Inflammatory macrophage (primary cell): ENCODE results near the gene KCTD7.
"Not testable (repeated sequence)": the region's sequence is repeated elsewhere in the genome, so short reads cannot be mapped to it uniquely, and the experiment has no call there.

Source experiments
- DNase-seq, 2 donors: peaks; one replicate each; pipeline ENCODE4 v3.0.0-alpha.2; 2020 to 2022
- total RNA-seq, 18 experiments: gene quantifications; one replicate each; lab custom pipeline; 2026; ENCODE audit warnings: mixed read lengths in 6 of 18, inconsistent platforms in 2 of 18; lab: John Stamatoyannopoulos, UW

KCTD7 gene
- total RNA-seq = 6.3 to 53.8 (median 23.6) reads per million in 18 experiments

DNA sequence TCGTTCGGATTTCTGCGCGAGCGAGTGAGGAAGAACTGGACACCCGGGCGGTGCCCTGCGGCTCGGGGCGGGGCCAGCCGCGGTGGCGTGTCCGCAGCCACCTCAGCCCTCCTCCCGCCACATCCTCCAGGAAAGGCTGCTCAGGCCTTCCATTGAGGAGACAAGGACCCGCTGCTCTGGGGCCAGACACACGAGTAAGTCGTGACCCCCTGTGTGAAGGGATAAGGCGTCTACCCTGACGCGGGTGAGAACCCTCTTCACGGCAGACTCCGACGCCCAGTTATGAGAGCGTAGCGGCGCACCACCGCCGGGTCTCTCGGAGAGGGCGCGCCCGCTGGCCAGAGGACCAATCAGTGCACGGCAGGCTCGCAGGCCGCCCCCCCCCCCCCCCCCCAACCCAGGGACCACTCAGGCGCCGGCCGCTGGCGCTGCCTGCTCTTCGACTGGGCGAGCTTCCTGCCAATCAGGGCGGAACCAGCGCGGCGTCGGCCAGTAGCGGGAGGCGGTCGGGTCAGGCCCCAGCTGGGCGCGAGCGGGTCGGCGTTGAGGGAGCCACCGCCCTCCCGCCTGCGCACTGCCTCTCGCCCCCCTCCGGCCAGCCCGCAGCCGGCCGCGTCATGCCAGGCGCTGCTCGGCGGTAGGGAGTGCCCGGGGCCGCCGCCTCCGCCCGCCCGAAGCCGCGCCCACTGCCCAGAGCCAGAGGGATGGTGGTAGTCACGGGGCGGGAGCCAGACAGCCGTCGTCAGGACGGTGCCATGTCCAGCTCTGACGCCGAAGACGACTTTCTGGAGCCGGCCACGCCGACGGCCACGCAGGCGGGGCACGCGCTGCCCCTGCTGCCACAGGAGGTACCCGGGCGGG lies at the start of gene KCTD7:
KCTD7 (plus strand) TSS at position 521 of the 861 bp plus-strand sequence; CDS start at position 705, 184 bp downstream.
- DNase-seq = peak; percentile 98 to 99

GRCh38 chr7:66580380-66580779 lies 48.3 kb upstream of the KCTD7 start:
- DNase-seq = not testable (repeated sequence)

DNA sequence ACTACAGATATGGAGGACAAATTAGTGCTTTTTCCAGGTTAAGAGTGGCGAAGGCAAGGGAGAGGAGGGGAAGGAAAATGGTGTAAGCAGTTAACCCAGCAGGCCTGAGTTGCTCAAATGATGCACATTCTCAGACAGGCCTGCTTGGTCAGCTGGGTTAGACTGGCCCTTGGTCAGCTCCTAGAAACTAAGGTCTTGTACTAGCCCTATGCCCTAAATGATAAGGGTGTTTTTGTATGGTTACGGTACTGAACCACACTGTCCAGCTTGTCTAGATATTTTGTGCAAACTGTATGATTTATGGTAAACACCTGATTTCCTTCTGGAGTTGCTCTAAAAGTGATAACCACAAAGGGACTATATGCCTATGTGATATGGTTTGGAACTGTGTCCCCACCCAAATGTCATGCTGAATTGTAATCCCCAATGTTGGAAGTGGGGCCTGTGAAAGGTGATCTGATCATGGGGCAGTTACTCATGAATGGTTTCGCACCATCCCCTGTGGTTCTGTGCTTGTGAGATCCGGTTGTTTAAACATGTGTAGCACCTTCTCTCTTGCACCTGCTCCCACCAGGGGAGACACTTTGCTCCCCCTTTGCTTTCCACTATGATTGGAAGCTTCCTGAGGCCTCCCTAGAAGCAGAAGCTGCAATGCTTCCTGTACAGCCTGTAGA lies 45.7 kb upstream of the KCTD7 start:
- DNase-seq = not testable (repeated sequence)

- peak; percentile 82 to 91 for DNase-seq
These were observed 45.1 kb upstream of the KCTD7 start for GRCh38 chr7:66583490-66584110.

GRCh38 chr7:66586181-66586580 lies 42.5 kb upstream of the KCTD7 start:
- DNase-seq = no peak

DNA sequence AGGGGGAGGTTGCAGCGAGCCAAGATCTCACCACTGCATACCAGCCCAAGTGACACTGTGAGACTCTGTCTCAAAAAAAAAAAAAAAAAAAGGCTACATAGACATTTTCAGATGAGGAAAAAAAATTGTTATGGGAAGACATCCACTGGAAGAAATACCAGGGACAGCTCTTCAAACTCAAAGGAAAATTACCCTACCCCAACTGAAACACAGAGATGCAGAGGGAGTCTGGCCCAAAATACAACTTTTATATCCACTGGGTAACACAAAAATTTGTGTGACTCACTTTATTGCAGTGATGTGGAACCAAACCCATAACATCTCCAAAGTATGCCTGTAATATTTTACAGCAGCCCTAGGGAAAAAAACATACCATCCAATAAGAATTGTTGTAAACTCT lies 40.5 kb upstream of the KCTD7 start:
- DNase-seq = not testable (repeated sequence)

DNA sequence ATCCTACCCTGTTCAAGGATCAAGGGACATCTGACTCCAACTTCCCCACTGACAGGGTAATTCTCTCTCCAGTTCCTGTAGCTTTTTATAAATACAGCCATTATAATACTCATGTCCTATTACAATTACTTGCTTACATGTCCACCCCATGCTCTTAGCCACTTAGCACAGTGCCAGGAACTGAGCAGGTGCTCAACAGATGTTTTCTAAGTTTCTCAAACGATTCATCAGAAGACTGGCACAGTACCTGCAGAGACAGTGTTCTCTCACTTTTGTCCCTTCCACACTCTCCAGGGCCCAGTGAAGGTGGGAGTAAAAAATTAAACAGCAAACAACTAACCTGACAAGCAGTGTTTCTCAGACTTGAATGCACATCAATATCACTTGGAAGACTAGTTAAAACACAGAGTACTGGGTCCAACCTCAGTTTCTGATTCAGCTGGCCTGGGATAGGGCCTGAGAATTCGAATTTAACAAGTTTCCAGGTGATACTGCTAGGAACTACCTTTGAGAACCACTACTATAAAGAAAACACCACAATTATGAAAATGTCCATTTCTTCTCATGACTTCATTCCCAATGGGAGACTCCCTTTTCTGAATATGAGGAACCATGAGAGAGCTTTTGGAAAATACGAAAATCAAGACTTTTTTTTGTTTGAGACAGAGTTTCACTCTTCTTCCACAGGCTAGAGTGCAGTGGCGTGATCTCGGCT lies 39.7 kb upstream of the KCTD7 start:
- not testable (repeated sequence) for DNase-seq

GRCh38 chr7:66590302-66591057 lies 38.2 kb upstream of the KCTD7 start:
- not testable (repeated sequence) for DNase-seq

GRCh38 chr7:66591058-66591798 lies 37.5 kb upstream of the KCTD7 start:
- peak; percentile 21 to 50 for DNase-seq

- peak; percentile 88 to 92 for DNase-seq
These were observed 36.7 kb upstream of the KCTD7 start for GRCh38 chr7:66591799-66592596.

- DNase-seq = not testable (repeated sequence)
These were observed 36.0 kb upstream of the KCTD7 start for GRCh38 chr7:66592597-66593146.

GRCh38 chr7:66594082-66594481 lies 34.6 kb upstream of the KCTD7 start:
- not testable (repeated sequence) for DNase-seq

- DNase-seq = no peak
These were observed 31.2 kb upstream of the KCTD7 start for GRCh38 chr7:66597461-66597860.

- DNase-seq = no peak
These were observed 26.5 kb upstream of the KCTD7 start for GRCh38 chr7:66602159-66602558.

GRCh38 chr7:66604198-66604597 lies 24.5 kb upstream of the KCTD7 start:
- DNase-seq = no peak

DNA sequence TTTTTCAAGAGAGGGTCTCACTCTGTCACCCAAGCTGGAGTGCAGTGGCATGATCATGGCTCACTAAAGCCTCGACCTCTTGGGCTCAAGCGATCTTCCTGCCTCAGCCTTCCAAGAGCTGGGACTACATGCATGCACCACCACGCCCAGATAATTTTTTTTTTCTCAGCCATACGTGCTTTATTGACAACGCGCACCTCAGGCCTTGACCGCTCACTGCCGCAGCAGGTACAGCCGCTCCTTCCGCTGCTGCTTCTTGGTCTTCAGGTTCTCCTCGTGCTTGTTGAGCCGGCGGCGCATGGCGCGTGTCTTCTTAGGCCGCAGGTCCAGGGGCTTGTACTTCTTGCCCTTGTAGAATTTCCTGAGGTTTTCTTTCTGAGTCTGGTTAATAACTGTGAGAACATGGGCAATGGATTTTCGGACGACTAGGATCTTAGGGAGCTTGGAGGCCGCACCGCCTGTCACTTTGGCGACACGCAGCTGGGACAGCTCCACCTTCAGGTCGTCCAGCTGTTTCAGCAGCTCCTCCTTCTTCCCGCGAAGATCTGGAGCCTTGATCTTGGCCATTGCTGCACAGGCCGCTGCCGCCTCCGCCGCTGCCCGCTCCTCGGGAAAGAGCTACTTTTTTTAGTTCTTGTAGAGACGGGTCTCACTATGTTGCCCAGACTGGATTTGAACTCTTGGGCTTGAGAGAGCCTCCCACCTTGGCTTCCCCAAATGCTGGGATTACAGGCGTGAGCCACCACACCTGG lies 22.0 kb upstream of the KCTD7 start:
- not testable (repeated sequence) for DNase-seq

DNA sequence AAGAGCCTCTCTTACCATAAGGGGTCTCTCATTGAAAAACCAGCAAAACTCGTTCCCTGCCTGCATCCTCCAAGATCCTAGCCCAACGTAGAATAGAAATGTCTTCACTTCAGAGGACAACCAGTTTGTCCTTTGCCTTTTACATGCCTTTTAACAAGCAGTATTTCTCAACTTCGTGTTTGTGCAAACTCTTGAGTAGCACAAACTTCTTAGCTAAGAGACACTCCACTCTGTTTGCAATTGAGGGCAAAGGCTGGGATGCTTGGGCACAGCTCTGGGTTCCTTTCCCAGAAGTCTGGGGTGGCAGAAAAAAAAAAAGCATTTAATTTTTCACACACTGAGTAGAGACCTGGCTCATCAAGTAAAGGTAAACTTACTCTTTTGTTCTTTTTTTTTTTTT lies 19.5 kb upstream of the KCTD7 start:
- peak; percentile 10 to 16 for DNase-seq

DNA sequence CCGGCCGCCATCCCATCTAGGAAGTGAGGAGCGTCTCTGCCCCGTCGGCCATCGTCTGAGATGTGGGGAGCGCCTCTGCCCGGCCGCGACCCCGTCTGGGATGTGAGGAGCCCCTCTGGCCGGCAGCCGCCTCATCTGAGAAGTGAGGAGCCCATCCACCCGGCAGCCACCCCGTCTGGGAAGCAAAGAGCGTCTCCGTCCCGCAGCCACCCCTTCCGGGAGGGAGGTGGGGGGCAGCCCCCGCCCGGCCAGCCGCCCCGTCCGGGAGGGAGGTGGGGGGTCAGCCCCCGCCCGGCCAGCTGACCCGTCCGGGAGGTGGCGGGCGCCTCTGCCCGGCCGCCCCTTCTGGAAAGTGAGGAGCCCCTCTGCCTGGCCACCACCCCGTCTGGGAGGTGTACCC lies 14.1 kb upstream of the KCTD7 start:
- DNase-seq = not testable (repeated sequence)

GRCh38 chr7:66615699-66616098 lies 13.0 kb upstream of the KCTD7 start:
- no peak for DNase-seq
